A549 (cell line): ENCODE measurements around the gene ETV7. TPM values are rescaled to one million over a fixed set of nuclear protein-coding genes. Genes with fewer than 3 reads are reported as not detected.

Source experiments
- ATAC-seq, 2 experiments: fragments of 200-7000 bp in 1 of 2; fragments of >200 bp in 1 of 2; cut with Nextera tagmentation in 1 of 2; cut with Tn5 transposase in 1 of 2; 3 replicates each; pipeline versions ENCODE4 v1.8.0 to v1.9.1; 2018 to 2020; ENCODE audit warnings: mild to moderate bottlenecking in 1 of 2, moderate library complexity in 1 of 2
- CTCF ChIA-PET: fragments of 300-600 bp; sonication (Branson Sonifier 250); formaldehyde crosslinking; extraction: SDS; loops from one replicate; lab custom pipeline; 2021; ENCODE audit warnings: antibody characterized with exemption, inconsistent platforms; lab: Yijun Ruan, JAX
- POLR2A ChIA-PET: fragments of 350-600 bp; formaldehyde crosslinking; extraction: SDS; loops from one replicate; lab custom pipeline; 2021; ENCODE audit warnings: antibody characterized with exemption, inconsistent platforms; lab: Yijun Ruan, JAX
- DNase-seq, 2 experiments: peaks; one replicate each; pipeline versions ENCODE4 v3.0.0 to v3.0.0-alpha.2; 2011 to 2016; ENCODE audit warnings: low read depth in 1 of 2, low spot score in 1 of 2
- FAIRE-seq: peaks from 2 replicates; lab custom pipeline; 2011; peaks lifted over from hg19 to GRCh38; lab: Jason Lieb, UNC
- H3K27ac ChIP-seq, 2 experiments: fragments of >200 bp; sonication (Bioruptor Twin); formaldehyde crosslinking; 3 replicates each; pipeline ENCODE4 v1.5.1; 2016 to 2017
- H3K4me1 ChIP-seq: fragments of >200 bp; sonication (Bioruptor Twin); formaldehyde crosslinking; 3 replicates; pipeline ENCODE4 v1.6.1; 2016
- H3K4me2 ChIP-seq: fragments of >200 bp; sonication (Bioruptor Twin); formaldehyde crosslinking; 3 replicates; pipeline ENCODE4 v1.6.1; 2016
- H3K4me3 ChIP-seq: fragments of >200 bp; sonication (Bioruptor Twin); formaldehyde crosslinking; 3 replicates; pipeline ENCODE4 v1.5.1; 2016
- H3K9me3 ChIP-seq: fragments of >200 bp; sonication (Bioruptor Twin); formaldehyde crosslinking; 3 replicates; pipeline ENCODE4 v1.6.1; 2016
- BCL3 ChIP-seq: fragments of >200 bp; sonication (Bioruptor Twin); formaldehyde crosslinking; IDR thresholded peaks from 3 replicates; pipeline ENCODE4 v1.6.1; 2016
- CBX8 ChIP-seq: fragments of 200-600 bp; sonication (generic); IDR thresholded peaks from 2 replicates; pipeline ENCODE4 v1.6.1; 2016
- ESRRA ChIP-seq: fragments of 150-350 bp; IDR thresholded peaks from 2 replicates; pipeline ENCODE4 v1.6.1; 2014; ENCODE audit warnings: mild to moderate bottlenecking, low read length, borderline replicate concordance
- FOSL2 ChIP-seq, 2 experiments: fragments of 450-650 bp in 1 of 2; fragments of >200 bp in 1 of 2; sonication (Bioruptor Twin) in 1 of 2; formaldehyde crosslinking; IDR thresholded peaks; 2 replicates each; pipeline versions ENCODE4 v1.5.0 to v1.6.1; 2016 to 2020; ENCODE audit warnings: mild to moderate bottlenecking in 1 of 2, moderate library complexity in 1 of 2
- GATA3 ChIP-seq: IDR thresholded peaks from 2 replicates; pipeline ENCODE4 v1.6.1; 2012; ENCODE audit warnings: borderline replicate concordance
- HEYL ChIP-seq: fragments of 250-450 bp; sonication (Bioruptor Pico); IDR thresholded peaks from 2 replicates; pipeline ENCODE4 v1.8.0; 2021; ENCODE audit warnings: mild to moderate bottlenecking, moderate library complexity
- HOXB5 ChIP-seq: fragments of 250-450 bp; sonication (Bioruptor Pico); IDR thresholded peaks from 2 replicates; pipeline ENCODE4 v1.5.0; 2020; ENCODE audit warnings: mild to moderate bottlenecking, moderate library complexity
- JUNB ChIP-seq: fragments of >200 bp; sonication (Bioruptor Twin); formaldehyde crosslinking; IDR thresholded peaks from 2 replicates; pipeline ENCODE4 v1.6.1; 2016
- KDM1A ChIP-seq: fragments of 200-600 bp; sonication (generic); IDR thresholded peaks from 2 replicates; pipeline ENCODE4 v1.6.1; 2016; ENCODE audit warnings: low read depth, mild to moderate bottlenecking
- MAFK ChIP-seq: fragments of 450-650 bp; IDR thresholded peaks from 2 replicates; pipeline ENCODE4 v1.6.1; 2014; ENCODE audit not compliant: partially characterized antibody
- MYC ChIP-seq: IDR thresholded peaks from 2 replicates; pipeline ENCODE4 v1.6.1; 2012; ENCODE audit warnings: mild to moderate bottlenecking, inconsistent platforms, low read length, improper control_type of control experiment, borderline replicate concordance
- NR3C1 ChIP-seq: fragments of >200 bp; sonication (Bioruptor Twin); formaldehyde crosslinking; IDR thresholded peaks from 3 replicates; pipeline ENCODE4 v1.6.1; 2017
- POLR2A ChIP-seq: IDR thresholded peaks from 2 replicates; pipeline ENCODE4 v1.6.1; 2012; ENCODE audit warnings: mild to moderate bottlenecking, low read length
- POLR2AphosphoS2 ChIP-seq: conservative IDR thresholded peaks from 2 replicates; pipeline ENCODE4 v1.6.1; 2012; ENCODE audit warnings: low read length, improper control_type of control experiment, inconsistent platforms
- RCOR1 ChIP-seq: fragments of 150-350 bp; IDR thresholded peaks from 2 replicates; pipeline ENCODE4 v1.6.1; 2014; ENCODE audit warnings: antibody characterized with exemption, low read length, low read depth
- REST ChIP-seq: fragments of 200-600 bp; sonication (generic); IDR thresholded peaks from 2 replicates; pipeline ENCODE4 v1.6.1; 2016; ENCODE audit warnings: antibody characterized with exemption, mild to moderate bottlenecking, moderate library complexity
- SMC3 ChIP-seq: fragments of >200 bp; sonication (Bioruptor Twin); formaldehyde crosslinking; IDR thresholded peaks from 3 replicates; pipeline ENCODE4 v1.6.1; 2018; ENCODE audit warnings: inconsistent platforms
- SREBF2 ChIP-seq: fragments of 450-650 bp; IDR thresholded peaks from 2 replicates; pipeline ENCODE4 v1.6.1; 2014; ENCODE audit warnings: mild to moderate bottlenecking, moderate library complexity
- ZSCAN20 ChIP-seq: fragments of 250-450 bp; sonication (Bioruptor Pico); IDR thresholded peaks from 2 replicates; pipeline ENCODE4 v1.8.0; 2022; ENCODE audit warnings: mild to moderate bottlenecking, moderate library complexity
- WGBS: methylation state at CpG from one replicate; pipeline ENCODE4 v1.1.6; 2017; ENCODE audit errors: missing lambda C conversion rate; 5-methylcytosine and 5-hydroxymethylcytosine counted together
- polyA plus RNA-seq, 4 experiments: library from polyadenylated mRNA; depleted of rRNA in 3 of 4; stranded (reverse); fragments of >200 nt; fragmentation: RNase III in 1 of 4; extraction: RNeasy Plus Mini Kit Qiagen cat#74134 plus additional on column Dnase treatment in 1 of 4; gene quantifications; 2 replicates in 3 of 4; 3 replicates in 1 of 4; pipeline ENCODE4 v1.2.3, GENCODE V29; 2011 to 2017
- TF ChIP-seq, protein P1 (sequence below): fragments of 250-450 bp; sonication (Bioruptor Pico); IDR thresholded peaks from 2 replicates; pipeline ENCODE4 v1.5.0; 2020; ENCODE audit warnings: low read depth, mild to moderate bottlenecking, moderate library complexity
- TF ChIP-seq, protein P2 (sequence below): fragments of >200 bp; sonication (Bioruptor Twin); formaldehyde crosslinking; IDR thresholded peaks from 3 replicates; pipeline ENCODE4 v1.5.1; 2016
- TF ChIP-seq, protein P3 (sequence below): IDR thresholded peaks from 2 replicates; pipeline ENCODE4 v1.6.1; 2012

The ETV7 gene
- polyA plus RNA-seq, 2 of the 4 experiments (the other 2 are of a cell fraction): 0.05 TPM; not detected in 1

- ChIA-PET POLR2A (no interaction called here), CTCF (interaction anchor here (1.2 kb wide), 1 partner anchor 39 kb away, joined by 4 read pairs; no protein-coding TSS in a partner anchor)
- Histone ChIP-seq H3K4me2 (no peak overlapping the region), H3K4me1 (peaks cover 16% of the 10 kb centered on the region; the same call in 2 of the 3 replicates), H3K4me3 (no peak overlapping the region), H3K27ac (no peak overlapping the region), H3K9me3 (no peaks in the 10 kb centered on the region)
- ATAC-seq (no peak), DNase-seq (no peak), FAIRE-seq (no peak)
- TF ChIP-seq HEYL (CRISPR knock-in tag): no peak
- TF ChIP-seq ZSCAN20 (CRISPR knock-in tag): no peak
- no peak for TF ChIP-seq NR3C1
- TF ChIP-seq CBX8: no peak
- TF ChIP-seq, protein P1, sequence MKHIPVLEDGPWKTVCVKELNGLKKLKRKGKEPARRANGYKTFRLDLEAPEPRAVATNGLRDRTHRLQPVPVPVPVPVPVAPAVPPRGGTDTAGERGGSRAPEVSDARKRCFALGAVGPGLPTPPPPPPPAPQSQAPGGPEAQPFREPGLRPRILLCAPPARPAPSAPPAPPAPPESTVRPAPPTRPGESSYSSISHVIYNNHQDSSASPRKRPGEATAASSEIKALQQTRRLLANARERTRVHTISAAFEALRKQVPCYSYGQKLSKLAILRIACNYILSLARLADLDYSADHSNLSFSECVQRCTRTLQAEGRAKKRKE (CRISPR knock-in tag): no peak
- no peak for TF ChIP-seq MYC
- WGBS: 72% methylated on average over 2 of the region's 2 CpGs
Measured at GRCh38 chr6:36384095-36384494, 3.4 kb downstream of the ETV7 start.

DNA sequence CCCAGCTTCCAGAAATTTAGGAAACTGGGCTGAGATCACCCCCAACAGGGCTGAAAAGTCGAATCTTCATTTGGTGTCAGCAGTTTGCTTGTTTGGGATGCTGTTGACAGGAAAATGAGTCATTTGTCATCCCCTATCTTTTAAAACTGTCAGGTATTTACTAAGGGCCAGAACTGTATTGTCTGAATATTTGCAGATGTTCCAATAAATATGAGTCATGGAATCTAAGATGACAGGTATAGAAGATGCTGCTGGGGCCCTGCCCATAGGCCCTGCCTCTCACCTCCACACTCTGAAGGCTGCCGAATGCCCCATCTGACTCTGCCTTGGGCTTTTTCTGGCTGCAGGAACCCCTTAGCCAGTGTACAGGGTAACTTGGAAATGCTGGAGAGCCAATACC is 3.9 kb downstream of the ETV7 start:
- TF ChIP-seq FOSL2 (IDR thresholded peaks at IDR 0.05): no peak
- TF ChIP-seq FOSL2 (CRISPR knock-in tag; IDR thresholded peaks at IDR 0.05): peak; percentile 69
- TF ChIP-seq REST: no peak
- peak; percentile 76; the same call in 1 of the 2 replicates for TF ChIP-seq GATA3
- no peak for TF ChIP-seq SMC3
- TF ChIP-seq JUNB: peak; percentile 34
- ChIA-PET POLR2A (no interaction called here), CTCF (interaction anchor here (1.2 kb wide), 1 partner anchor 40 kb away, joined by 4 read pairs; no protein-coding TSS in a partner anchor)
- ATAC-seq (peak in 1 of 2 experiments; percentile 48; a peak in 3 of 6 replicates), DNase-seq (peak; percentile 30 to 34), FAIRE-seq (no peak)
- H3K9me3 ChIP-seq: no peaks in the 10 kb centered on the region
- H3K4me1 ChIP-seq: peaks cover 16% of the 10 kb centered on the region; the same call in 2 of the 3 replicates
- H3K27ac ChIP-seq: no peak overlapping the region
- WGBS: 0% methylated on average over 1 of the region's 2 CpGs
- H3K4me3 ChIP-seq: no peak overlapping the region
- no peak overlapping the region for H3K4me2 ChIP-seq

DNA sequence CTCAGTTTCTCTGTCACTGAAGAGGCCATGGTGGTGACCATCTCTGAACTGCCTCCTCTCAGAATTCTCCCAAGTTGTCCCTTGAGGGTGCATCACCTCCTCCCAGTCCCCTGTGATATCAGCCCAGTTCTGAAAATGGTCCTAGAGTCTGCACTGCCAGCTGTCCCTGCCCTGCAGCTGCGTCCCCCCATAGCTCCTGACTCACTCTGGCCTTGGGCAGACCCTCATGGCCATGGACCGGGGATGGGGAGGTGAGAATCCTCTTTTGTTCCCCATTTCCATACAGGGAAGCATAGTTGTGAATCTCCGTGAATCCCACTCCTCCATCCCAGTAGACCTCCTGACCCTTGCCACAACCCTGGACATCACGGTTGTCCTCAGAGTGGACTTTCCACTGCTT is 4.5 kb downstream of the ETV7 start:
- ATAC-seq: no peak
- CTCF ChIA-PET: no interaction called here
- POLR2A ChIA-PET: no interaction called here
- DNase-seq: no peak
- H3K4me2 ChIP-seq: no peak overlapping the region
- no peaks in the 10 kb centered on the region for H3K9me3 ChIP-seq
- 59% methylated on average over 4 of the region's 4 CpGs for WGBS
- no peak for FAIRE-seq
- TF ChIP-seq SREBF2: no peak
- TF ChIP-seq POLR2A: no peak
- TF ChIP-seq, all 56 proteins: peak for 0
- Histone ChIP-seq H3K27ac (no peak overlapping the region), H3K4me3 (no peak overlapping the region), H3K4me1 (peaks cover 16% of the 10 kb centered on the region; the same call in 2 of the 3 replicates)

DNA sequence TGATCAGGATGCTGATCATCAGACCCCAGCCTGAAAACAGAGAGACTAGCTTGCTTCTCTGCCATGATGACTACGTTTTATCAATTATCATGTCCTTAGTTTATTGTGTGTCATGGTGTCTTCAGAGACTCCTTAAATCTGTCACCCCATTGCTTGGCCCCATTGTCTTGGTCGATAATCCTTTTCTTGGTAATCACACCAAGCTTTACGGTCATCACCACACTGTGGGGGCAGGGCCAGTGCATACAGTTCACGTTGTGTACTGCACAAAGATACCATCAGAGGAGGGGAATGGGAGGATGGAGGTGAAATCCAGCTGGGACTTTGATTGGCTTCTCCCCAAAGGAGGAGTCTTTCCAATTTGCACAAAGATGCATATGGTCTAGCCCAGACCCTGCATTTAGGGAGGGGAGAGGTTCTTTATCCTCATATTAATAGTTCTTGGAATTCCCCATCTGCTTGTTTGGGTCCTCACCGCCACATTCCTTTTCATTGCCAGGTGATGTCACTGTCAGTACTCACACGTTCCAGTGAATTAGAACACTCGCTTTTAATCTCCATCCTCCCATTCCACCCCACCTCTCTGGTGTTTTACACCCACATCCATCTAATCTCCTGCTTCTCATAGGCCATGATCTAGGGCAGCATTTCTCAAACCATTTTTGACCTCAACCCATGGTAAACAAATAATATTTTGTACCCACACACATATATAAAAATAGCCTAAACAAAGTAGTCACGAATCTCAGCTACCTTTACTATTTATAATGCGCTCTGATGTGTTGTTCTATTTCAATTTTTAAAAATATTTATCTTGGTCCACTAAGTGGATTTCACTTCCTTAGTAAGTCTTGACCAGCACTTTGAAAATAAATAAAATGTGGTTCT is 5.7 kb downstream of the ETV7 start:
- H3K27ac ChIP-seq: no peak overlapping the region
- 70% methylated on average over 9 of the region's 9 CpGs for WGBS
- FAIRE-seq (no peak), ATAC-seq (no peak), DNase-seq (no peak)
- H3K4me1 ChIP-seq: peaks cover 12% of the 10 kb centered on the region; the same call in 2 of the 3 replicates
- no peak overlapping the region for H3K4me2 ChIP-seq
- POLR2A ChIA-PET: no interaction called here
- CTCF ChIA-PET: interaction anchor here (0.6 to 0.9 kb wide), 2 partner anchors 41 to 455 kb away, joined by 4 read pairs; no protein-coding TSS in a partner anchor
- H3K4me3 ChIP-seq: no peak overlapping the region
- no peaks in the 10 kb centered on the region for H3K9me3 ChIP-seq
- no peak for TF ChIP-seq BCL3
- TF ChIP-seq, protein P2, sequence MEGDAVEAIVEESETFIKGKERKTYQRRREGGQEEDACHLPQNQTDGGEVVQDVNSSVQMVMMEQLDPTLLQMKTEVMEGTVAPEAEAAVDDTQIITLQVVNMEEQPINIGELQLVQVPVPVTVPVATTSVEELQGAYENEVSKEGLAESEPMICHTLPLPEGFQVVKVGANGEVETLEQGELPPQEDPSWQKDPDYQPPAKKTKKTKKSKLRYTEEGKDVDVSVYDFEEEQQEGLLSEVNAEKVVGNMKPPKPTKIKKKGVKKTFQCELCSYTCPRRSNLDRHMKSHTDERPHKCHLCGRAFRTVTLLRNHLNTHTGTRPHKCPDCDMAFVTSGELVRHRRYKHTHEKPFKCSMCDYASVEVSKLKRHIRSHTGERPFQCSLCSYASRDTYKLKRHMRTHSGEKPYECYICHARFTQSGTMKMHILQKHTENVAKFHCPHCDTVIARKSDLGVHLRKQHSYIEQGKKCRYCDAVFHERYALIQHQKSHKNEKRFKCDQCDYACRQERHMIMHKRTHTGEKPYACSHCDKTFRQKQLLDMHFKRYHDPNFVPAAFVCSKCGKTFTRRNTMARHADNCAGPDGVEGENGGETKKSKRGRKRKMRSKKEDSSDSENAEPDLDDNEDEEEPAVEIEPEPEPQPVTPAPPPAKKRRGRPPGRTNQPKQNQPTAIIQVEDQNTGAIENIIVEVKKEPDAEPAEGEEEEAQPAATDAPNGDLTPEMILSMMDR: no peak
- TF ChIP-seq, protein P3, sequence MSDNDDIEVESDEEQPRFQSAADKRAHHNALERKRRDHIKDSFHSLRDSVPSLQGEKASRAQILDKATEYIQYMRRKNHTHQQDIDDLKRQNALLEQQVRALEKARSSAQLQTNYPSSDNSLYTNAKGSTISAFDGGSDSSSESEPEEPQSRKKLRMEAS: no peak
- no peak for TF ChIP-seq KDM1A
- TF ChIP-seq MAFK: no peak
- TF ChIP-seq SREBF2: no peak
- no peak for TF ChIP-seq NR3C1
- TF ChIP-seq POLR2AphosphoS2: no peak
- TF ChIP-seq ESRRA: no peak
- TF ChIP-seq RCOR1: no peak
- TF ChIP-seq HOXB5 (CRISPR knock-in tag): no peak
